Activated CD4-positive, CD25-positive, alpha-beta regulatory T cell (primary cell): ENCODE measurements around the gene PDPK1.

Experiments
- DNase-seq, 4 experiments: peaks; one replicate each; lab custom pipeline; 2025; lab: John Stamatoyannopoulos, UW

The PDPK1 gene

DNA sequence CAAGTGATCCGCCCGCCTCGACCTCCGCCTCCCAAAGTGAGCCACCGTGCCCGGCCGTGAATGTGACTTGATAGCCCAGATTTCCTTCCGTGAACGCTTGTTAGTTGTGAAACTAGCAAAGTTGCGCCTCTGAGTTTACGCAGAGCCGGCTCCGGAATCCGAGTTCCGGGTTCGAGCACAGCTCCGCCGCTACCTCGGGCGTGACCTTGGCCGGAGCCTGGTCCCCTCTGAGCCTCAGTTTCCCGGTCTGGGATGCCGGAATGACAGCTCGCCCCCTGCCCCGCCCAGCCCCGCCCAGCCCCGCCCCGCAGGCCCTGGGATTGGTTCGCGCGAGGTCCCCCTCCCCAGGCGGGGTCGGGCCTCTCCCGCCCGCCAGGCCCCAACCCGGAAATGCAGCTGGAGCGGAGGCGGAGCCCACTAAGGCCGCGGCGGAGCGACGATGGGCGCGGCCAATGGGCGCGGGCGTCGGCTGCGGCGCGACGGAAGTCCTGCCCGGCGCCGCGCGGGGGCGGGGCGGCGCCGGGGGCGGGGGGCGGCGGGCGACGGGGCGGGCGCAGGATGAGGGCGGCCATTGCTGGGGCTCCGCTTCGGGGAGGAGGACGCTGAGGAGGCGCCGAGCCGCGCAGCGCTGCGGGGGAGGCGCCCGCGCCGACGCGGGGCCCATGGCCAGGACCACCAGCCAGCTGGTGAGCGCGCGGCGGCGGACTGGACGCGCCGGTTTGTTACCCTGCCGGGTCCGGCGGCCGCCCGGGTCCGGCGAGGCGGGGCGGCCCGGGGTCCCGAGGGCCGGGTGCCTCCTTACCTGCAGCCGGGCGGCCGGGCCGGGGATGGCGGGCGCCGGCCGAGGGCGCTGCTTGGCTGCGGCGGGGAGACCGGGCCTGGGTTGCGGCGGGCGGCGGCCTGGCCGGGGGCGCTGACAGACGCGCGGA lies at the start of gene PDPK1:
Gene PDPK1, plus strand, starts transcription at position 571 of the 929 bp plus-strand sequence. Its CDS starts 92 bp downstream, at position 663.
- peak; percentile 80 to 92 (median 86) for DNase-seq

GRCh38 chr16:2489581-2489980 lies 48.2 kb upstream of the PDPK1 start:
- no peak for DNase-seq

DNA sequence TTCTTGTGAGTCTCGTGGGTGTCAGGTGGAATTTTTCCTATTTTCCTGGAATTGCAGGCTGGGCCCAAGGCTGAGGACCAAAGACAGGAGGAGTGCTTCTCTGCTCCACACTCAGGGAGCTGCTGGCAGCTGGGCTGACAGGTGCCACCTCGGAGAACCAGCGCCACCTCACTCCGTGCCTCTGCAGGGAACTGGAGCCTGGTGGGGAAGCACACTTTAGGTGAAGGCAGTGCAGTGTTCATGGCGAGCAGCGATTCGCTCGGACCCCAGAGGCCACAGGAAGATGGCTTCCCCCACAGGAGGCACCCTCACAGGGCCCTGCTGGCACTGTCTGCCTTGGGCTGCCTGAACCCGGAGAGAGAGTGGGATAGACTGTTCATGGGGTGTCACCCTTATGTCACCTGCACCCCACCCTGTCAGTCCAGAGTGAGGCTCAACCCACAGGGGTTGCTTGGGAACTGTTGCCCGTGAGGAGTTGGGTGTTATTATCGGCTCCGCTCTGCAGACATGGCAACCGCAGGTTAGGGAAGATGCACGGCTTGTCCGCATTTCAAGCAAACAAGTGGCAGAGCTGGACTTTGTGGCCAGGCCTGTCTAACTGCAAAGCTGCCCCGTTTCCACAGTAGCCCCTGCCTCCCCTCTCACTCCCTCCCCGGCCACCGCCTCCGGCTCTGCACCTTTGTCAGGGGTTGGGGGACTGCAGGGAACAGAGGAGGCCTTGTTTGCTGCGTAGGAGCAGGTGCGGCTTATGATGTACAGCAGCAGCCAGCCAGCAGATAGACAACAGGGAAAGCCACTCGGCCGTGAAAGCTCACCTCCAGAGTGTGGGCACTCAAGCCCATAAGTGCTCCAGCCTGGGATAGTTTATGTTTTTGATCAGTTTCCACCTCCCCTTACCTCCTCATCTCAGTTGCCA lies 47.4 kb upstream of the PDPK1 start:
- no peak for DNase-seq

DNA sequence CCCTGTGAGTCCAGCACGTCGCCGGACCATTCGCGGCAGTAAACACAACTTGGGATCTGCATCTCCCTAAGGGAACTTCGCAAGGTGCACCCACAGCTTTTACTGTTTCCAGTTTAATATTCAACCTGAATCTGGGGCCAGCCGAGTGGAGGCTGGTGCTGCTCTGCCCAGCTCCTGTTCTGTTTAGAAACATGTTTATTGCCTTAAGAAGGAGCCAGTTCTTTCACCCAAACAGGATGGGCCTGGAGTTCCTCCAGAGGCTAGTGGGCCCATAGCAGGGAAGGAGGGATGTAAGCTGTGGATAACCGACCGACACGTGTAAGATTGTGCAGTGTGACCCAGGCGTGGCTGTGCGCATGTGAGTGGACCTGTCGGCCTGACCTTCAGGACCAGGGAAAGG lies 45.5 kb upstream of the PDPK1 start:
- DNase-seq = no peak

GRCh38 chr16:2493605-2494004 lies 44.2 kb upstream of the PDPK1 start:
- no peak for DNase-seq

DNA sequence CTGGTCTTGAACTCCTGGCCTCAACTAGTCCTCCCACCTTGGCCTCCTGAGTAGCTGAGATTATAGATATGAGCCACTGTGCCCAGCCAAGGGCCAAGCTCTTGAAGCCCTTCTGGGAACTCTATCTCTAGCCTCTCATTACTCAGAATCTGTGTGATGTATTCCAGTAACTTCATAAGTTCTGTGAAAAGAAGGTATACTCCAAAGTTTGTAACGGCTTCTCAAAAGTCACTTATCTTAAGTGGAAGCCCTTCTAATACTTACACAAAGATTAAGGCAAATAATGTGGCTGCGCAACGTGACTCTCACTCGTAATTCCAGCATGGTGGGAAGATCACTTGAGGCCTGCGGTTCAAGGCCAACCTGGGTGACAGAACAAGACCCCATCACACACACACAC lies 43.2 kb upstream of the PDPK1 start:
- no peak for DNase-seq

- no peak for DNase-seq
These were observed 42.8 kb upstream of the PDPK1 start for GRCh38 chr16:2495041-2495440.

DNA sequence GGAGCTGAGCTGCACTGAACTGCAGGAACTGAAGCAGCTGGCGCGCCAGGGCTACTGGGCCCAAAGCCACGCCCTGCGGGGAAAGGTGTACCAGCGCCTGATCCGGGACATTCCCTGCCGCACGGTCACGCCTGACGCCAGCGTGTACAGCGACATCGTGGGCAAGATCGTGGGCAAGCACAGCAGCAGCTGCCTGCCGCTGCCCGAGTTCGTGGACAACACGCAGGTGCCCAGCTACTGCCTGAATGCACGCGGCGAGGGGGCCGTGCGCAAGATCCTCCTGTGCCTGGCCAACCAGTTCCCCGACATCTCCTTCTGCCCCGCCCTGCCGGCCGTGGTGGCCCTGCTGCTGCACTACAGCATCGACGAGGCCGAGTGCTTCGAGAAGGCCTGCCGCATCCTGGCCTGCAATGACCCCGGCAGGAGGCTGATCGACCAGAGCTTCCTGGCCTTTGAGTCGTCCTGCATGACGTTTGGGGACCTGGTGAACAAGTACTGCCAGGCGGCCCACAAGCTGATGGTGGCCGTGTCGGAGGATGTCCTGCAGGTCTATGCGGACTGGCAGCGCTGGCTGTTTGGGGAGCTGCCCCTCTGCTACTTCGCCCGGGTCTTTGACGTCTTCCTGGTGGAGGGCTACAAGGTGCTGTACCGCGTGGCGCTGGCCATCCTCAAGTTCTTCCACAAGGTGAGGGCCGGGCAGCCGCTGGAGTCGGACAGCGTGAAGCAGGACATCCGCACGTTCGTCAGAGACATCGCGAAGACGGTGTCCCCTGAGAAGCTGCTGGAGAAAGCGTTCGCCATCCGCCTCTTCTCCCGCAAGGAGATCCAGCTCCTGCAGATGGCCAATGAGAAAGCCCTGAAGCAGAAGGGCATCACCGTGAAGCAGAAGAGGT lies 41.4 kb upstream of the PDPK1 start:
- no peak for DNase-seq

DNA sequence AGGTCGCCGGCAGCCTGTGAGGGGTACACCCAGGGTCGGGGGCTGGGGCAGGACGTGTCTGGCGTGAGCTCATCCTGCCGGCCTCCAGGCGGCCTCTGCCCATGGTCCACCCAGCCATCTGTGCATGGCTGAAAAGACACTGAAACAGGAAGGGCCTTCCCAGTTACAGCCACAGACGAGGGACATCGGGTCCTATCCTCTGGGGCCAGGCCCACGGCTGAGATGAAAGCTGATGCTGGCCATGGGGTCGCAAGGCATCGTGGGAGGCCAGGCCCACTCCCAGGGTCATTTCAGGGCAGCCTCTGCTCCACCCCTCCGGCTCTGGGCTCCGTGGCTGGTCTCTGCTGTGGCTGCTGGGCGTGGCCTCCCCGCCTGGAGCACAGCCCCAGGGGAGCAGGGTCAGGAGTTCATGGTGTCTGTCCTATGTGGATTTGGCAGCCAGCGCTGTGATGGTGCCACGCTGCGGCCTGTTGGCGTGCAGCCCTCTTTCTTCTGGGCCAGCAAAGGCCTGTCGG lies 40.6 kb upstream of the PDPK1 start:
- DNase-seq = no peak

DNA sequence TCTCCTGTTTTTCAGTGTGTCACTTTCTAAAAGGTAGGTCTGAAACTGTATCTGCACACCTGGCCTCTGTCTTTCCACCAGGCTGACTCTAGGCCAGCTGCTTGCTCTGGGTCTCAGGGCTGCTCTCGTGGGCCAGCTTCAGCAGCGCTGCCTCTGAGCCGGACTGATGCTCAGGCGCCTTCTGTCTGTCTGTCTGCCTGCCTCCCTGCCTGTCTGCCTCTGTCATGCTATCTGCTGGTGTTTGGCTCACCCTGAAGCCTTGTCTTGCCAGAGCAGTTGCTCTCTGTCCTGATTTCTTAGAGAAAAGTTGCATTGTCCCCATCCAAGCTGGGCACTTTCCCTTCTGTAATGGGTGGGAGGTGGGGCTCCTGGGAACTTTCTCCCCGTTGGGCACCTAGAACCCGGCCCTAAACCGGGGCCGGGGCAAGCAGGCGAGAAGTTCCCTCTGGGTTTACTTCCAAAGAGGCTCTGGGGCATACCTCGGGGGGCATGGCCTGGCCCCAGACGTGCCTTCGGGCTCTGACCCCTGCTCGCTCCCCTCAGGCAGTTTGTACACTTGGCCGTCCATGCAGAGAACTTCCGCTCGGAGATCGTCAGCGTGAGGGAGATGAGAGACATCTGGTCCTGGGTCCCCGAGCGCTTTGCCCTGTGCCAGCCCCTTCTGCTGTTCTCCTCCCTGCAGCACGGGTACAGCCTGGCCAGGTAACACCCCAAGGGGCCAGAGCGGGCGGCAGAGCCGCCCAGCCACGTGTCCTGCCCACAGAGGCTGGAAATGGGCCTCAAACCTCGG lies 39.9 kb upstream of the PDPK1 start:
- no peak for DNase-seq

- no peak for DNase-seq
These were observed 39.1 kb upstream of the PDPK1 start for GRCh38 chr16:2498531-2499253.

DNA sequence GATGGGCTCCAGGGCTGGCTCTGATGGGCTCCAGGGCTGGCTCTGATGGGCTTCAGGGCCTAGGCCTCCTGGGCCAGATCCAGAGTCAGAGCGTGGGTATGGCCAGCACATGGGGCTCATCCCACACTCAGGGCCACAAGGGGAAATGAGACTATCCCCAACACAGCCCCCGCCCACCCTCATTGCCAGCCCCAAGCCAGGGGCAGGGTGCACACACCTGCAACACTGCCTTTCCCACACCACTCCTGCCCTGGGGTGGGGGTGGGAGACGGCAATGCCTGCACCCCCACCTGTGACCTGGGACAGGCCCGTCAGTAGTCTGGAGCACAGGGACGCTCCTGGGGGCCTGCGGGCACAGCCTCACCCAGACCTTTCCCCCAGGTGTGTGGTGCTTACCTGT lies 38.4 kb upstream of the PDPK1 start:
- DNase-seq = no peak

- no peak for DNase-seq
These were observed 37.9 kb upstream of the PDPK1 start for GRCh38 chr16:2499890-2500429.

DNA sequence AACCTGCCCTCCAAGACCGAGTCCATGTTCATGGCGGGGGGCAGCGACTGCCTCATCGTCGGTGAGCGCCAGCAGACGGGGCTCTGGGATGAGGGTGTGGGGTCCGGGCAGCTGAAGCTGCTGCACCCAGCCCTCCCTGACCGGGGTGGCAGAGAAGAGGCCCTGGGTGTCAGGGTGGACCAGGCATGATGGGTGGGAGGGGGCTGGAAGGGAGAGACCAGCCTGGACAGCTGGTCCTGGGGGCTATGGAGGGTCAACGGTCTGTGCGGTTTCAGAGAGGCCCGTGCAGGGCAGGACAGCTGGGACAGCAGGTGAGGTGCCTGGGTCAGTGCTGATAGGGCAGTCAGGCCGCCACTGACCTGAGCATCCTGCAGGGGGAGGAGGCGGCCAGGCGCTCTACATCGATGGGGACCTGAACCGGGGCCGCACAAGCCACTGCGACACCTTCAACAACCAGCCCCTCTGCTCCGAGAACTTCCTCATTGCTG lies 37.3 kb upstream of the PDPK1 start:
- no peak for DNase-seq

- peak; percentile 58 to 69 (median 62) for DNase-seq
These were observed 36.7 kb upstream of the PDPK1 start for GRCh38 chr16:2500918-2501750.

DNA sequence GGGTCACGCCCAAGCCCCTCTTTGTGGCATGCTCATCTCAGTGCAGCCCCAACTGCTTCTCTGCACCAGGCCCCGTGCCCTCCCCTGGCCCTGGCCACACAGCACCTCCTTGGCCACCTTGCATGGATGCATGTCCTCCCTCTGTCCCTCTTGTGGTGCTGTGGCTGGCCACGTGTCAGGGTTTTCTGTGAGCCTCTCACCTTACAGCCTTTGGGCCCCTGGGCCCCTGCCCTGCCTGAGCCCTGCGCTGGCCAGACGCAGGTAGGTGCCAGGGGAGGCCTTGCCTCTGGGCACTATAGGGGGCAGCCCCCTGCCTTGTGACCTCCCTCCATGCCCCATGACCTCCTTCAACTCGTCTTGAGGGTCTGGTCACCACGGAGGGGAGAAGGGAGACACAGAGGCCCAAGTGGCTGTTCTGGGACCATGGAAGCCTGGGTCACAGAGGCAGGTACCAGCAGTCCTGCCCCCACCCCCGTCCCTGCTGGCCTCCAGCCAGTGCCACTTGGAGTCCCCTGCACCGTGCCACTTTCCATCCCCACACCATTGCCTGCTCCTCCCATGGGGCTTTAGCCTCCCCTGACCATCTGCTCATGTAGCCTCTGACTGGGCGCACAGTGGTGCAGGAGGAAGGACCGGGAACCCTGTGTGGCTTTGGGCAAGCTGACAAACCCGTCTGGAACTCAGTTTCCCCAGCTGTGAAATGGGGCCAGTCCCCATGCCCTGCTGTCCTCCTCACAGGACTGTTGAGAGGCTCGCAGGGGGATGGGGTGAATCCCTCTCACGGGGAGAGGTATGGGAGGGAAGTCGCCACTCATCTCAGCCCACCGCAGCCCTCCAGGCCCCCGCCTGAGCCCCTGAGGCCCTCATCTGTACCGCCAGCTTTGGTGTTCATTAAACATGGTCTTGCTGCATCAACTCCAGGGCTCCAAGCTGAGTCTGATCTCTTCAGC lies 35.6 kb upstream of the PDPK1 start:
- DNase-seq = no peak

DNA sequence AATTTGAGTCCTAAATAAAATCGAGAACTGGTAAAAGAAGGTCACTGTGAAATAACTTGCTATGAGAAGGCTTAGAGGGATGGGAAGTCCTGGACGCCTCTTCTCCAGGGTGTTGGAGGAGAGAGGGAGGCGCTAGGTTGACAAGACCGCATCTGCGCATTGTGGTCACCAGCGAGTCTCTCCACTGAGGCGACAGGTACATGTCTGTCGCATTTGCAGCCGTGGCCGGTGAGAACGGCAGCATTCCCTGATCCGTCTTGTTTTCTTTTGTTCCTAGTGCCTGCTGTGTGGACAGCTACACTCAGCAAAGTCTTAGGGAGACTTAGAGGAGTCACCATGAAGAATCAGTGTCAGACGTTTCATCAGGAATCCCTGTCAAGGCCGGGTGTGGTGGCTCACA lies 32.1 kb upstream of the PDPK1 start:
- no peak for DNase-seq
